DMS79 (cell line): ENCODE results near the gene IPCEF1.
"Not testable (repeated sequence)": the region's sequence is repeated elsewhere in the genome, so short reads cannot be mapped to it uniquely, and the experiment has no call there.

ENCODE experiments used
- DNase-seq: peaks from one replicate; lab custom pipeline; 2025; lab: John Stamatoyannopoulos, UW

Gene IPCEF1

GRCh38 chr6:154219250-154219649, 137.4 kb downstream of the IPCEF1 start:
- DNase-seq = no peak

GRCh38 chr6:154218787-154219186, 137.8 kb downstream of the IPCEF1 start:
- no peak for DNase-seq

GRCh38 chr6:154218301-154218700, 138.3 kb downstream of the IPCEF1 start:
- DNase-seq = no peak

- DNase-seq = no peak
Observed at GRCh38 chr6:154213782-154214181, 142.8 kb downstream of the IPCEF1 start.

- DNase-seq = no peak
Observed at GRCh38 chr6:154210678-154211077, 145.9 kb downstream of the IPCEF1 start.

- no peak for DNase-seq
Observed at GRCh38 chr6:154209555-154209954, 147.0 kb downstream of the IPCEF1 start.

GRCh38 chr6:154206996-154207395, 149.6 kb downstream of the IPCEF1 start:
- no peak for DNase-seq

- DNase-seq = no peak
Observed at GRCh38 chr6:154206141-154206540, 150.5 kb downstream of the IPCEF1 start.

GRCh38 chr6:154202958-154203357, 153.6 kb downstream of the IPCEF1 start:
- no peak for DNase-seq

GRCh38 chr6:154202339-154202738, 154.3 kb downstream of the IPCEF1 start:
- no peak for DNase-seq

- DNase-seq = not testable (repeated sequence)
Observed at GRCh38 chr6:154201688-154202087, 154.9 kb downstream of the IPCEF1 start.

GRCh38 chr6:154197196-154197860, 159.3 kb downstream of the IPCEF1 start:
- DNase-seq = no peak

GRCh38 chr6:154196333-154196885, 160.2 kb downstream of the IPCEF1 start:
- DNase-seq = no peak

GRCh38 chr6:154187714-154188113, 168.9 kb downstream of the IPCEF1 start:
- no peak for DNase-seq

- no peak for DNase-seq
Observed at GRCh38 chr6:154187203-154187602, 169.4 kb downstream of the IPCEF1 start.

GRCh38 chr6:154179434-154179833, 177.2 kb downstream of the IPCEF1 start:
- no peak for DNase-seq

GRCh38 chr6:154172393-154172792, 184.2 kb downstream of the IPCEF1 start:
- DNase-seq = not testable (repeated sequence)

- no peak for DNase-seq
Observed at GRCh38 chr6:154170106-154170505, 186.5 kb downstream of the IPCEF1 start.

GRCh38 chr6:154169193-154169847, 187.3 kb downstream of the IPCEF1 start:
- DNase-seq = no peak

GRCh38 chr6:154167126-154167525, 189.5 kb downstream of the IPCEF1 start:
- no peak for DNase-seq

GRCh38 chr6:154166140-154166539, 190.5 kb downstream of the IPCEF1 start:
- no peak for DNase-seq

GRCh38 chr6:154165478-154165877, 191.1 kb downstream of the IPCEF1 start:
- no peak for DNase-seq

GRCh38 chr6:154164397-154164796, 192.2 kb downstream of the IPCEF1 start:
- DNase-seq = no peak
